GM12878 (cell line): ENCODE data around the gene TASOR. TPM values are rescaled to one million over a fixed set of nuclear protein-coding genes. Genes with fewer than 3 reads are reported as not detected.

Experiments
- CREB1 ChIP-seq: IDR thresholded peaks from 2 replicates; pipeline ENCODE4 v1.6.1; 2012; ENCODE audit warnings: low read depth, mild to moderate bottlenecking, inconsistent platforms
- JUND ChIP-seq: IDR thresholded peaks from 2 replicates; pipeline ENCODE4 v1.6.1; 2012; ENCODE audit warnings: low read depth, mild to moderate bottlenecking, low read length, improper control_type of control experiment, moderate library complexity
- RAD21 ChIP-seq: IDR thresholded peaks from 2 replicates; pipeline ENCODE4 v1.6.1; 2011; ENCODE audit warnings: mild to moderate bottlenecking, low read depth, low read length, moderate library complexity; ENCODE audit not compliant: insufficient read depth
- RUNX3 ChIP-seq: IDR thresholded peaks from 2 replicates; pipeline ENCODE4 v1.6.1; 2012; ENCODE audit warnings: low read length, inconsistent platforms
- YY1 ChIP-seq: IDR thresholded peaks from 2 replicates; pipeline ENCODE4 v1.6.1; 2011; ENCODE audit warnings: low read depth, mild to moderate bottlenecking, low read length
- polyA plus RNA-seq, 11 experiments: library from polyadenylated mRNA; depleted of rRNA in 4 of 11; unstranded in 6 of 11; stranded (reverse) in 5 of 11; fragments of >200 nt; fragmentation: Nextera tagmentation in 4 of 11; fragmentation: Illumina TruSeq in 1 of 11; extraction: Ambion mirVana in 4 of 11; extraction: Trizol in 1 of 11; gene quantifications; 1 replicate in 1 of 11; 2 replicates in 10 of 11; pipeline versions ENCODE4 v1.2.1 to v1.2.3, GENCODE V29; 2011 to 2016; ENCODE audit warnings: inconsistent platforms in 2 of 11, missing spikeins in 2 of 11, low read depth in 1 of 11
- total RNA-seq, 4 experiments: library from RNA; depleted of rRNA in 3 of 4; stranded (reverse); fragments of >200 nt in 3 of 4; fragmentation: Illumina TruSeq in 1 of 4; extraction: Trizol in 1 of 4; gene quantifications; 2 replicates each; pipeline versions ENCODE4 v1.2.1 to v1.2.3, GENCODE V29; 2013 to 2021
- TF ChIP-seq, protein P1 (sequence below): fragments of 450-650 bp; formaldehyde crosslinking; IDR thresholded peaks from 2 replicates; pipeline ENCODE4 v1.4.0; 2020; ENCODE audit warnings: mild to moderate bottlenecking, moderate library complexity
- TF ChIP-seq, protein P2 (sequence below): fragments of 450-650 bp; IDR thresholded peaks from 2 replicates; pipeline ENCODE4 v1.6.1; 2016; ENCODE audit warnings: mild to moderate bottlenecking
- TF ChIP-seq, protein P3 (sequence below): IDR thresholded peaks from 2 replicates; pipeline ENCODE4 v1.6.1; 2011; ENCODE audit warnings: mild to moderate bottlenecking, low read depth, low read length, moderate library complexity; ENCODE audit not compliant: insufficient replicate concordance

The TASOR gene
- total and polyA plus RNA-seq, 10 of the 15 experiments (the other 5 are each of a cell fraction or from before 2014, with no cell fraction given) = 29.6 to 95.1 (median 52.6) TPM

GRCh38 chr3:56677286-56677685 is 5.8 kb downstream of the TASOR start (continued):
- TF ChIP-seq, protein P1, sequence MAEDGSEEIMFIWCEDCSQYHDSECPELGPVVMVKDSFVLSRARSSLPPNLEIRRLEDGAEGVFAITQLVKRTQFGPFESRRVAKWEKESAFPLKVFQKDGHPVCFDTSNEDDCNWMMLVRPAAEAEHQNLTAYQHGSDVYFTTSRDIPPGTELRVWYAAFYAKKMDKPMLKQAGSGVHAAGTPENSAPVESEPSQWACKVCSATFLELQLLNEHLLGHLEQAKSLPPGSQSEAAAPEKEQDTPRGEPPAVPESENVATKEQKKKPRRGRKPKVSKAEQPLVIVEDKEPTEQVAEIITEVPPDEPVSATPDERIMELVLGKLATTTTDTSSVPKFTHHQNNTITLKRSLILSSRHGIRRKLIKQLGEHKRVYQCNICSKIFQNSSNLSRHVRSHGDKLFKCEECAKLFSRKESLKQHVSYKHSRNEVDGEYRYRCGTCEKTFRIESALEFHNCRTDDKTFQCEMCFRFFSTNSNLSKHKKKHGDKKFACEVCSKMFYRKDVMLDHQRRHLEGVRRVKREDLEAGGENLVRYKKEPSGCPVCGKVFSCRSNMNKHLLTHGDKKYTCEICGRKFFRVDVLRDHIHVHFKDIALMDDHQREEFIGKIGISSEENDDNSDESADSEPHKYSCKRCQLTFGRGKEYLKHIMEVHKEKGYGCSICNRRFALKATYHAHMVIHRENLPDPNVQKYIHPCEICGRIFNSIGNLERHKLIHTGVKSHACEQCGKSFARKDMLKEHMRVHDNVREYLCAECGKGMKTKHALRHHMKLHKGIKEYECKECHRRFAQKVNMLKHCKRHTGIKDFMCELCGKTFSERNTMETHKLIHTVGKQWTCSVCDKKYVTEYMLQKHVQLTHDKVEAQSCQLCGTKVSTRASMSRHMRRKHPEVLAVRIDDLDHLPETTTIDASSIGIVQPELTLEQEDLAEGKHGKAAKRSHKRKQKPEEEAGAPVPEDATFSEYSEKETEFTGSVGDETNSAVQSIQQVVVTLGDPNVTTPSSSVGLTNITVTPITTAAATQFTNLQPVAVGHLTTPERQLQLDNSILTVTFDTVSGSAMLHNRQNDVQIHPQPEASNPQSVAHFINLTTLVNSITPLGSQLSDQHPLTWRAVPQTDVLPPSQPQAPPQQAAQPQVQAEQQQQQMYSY = no peak
- TF ChIP-seq YY1 (no peak), CREB1 (no peak), RUNX3 (peak; percentile 13; the same call in 1 of the 2 replicates), JUND (no peak), RAD21 (no peak)
- TF ChIP-seq, protein P2, sequence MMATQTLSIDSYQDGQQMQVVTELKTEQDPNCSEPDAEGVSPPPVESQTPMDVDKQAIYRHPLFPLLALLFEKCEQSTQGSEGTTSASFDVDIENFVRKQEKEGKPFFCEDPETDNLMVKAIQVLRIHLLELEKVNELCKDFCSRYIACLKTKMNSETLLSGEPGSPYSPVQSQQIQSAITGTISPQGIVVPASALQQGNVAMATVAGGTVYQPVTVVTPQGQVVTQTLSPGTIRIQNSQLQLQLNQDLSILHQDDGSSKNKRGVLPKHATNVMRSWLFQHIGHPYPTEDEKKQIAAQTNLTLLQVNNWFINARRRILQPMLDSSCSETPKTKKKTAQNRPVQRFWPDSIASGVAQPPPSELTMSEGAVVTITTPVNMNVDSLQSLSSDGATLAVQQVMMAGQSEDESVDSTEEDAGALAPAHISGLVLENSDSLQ = peak; percentile 69; the same call in 1 of the 2 replicates
- TF ChIP-seq, protein P3, sequence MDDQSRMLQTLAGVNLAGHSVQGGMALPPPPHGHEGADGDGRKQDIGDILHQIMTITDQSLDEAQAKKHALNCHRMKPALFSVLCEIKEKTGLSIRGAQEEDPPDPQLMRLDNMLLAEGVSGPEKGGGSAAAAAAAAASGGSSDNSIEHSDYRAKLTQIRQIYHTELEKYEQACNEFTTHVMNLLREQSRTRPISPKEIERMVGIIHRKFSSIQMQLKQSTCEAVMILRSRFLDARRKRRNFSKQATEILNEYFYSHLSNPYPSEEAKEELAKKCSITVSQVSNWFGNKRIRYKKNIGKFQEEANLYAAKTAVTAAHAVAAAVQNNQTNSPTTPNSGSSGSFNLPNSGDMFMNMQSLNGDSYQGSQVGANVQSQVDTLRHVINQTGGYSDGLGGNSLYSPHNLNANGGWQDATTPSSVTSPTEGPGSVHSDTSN = no peak
- TF ChIP-seq, all 136 proteins: peak for 4
